Stomach (tissue), 4 donors: ENCODE measurements around the gene QRFP.

Experiments used
- POLR2AphosphoS5 ChIP-seq, 3 donors: sonication (generic); formaldehyde crosslinking; IDR thresholded peaks; one replicate each; pipeline ENCODE4 v1.6.1; 2016; ENCODE audit warnings: antibody characterized with exemption in 3 of 3
- TF ChIP-seq, protein P1 (sequence below), 7 experiments: fragments of 450-650 bp in 4 of 7; fragments of 200-600 bp in 3 of 7; sonication (generic) in 3 of 7; IDR thresholded peaks; one replicate each; pipeline ENCODE4 v1.5.1; 2016 to 2019; ENCODE audit warnings: antibody characterized with exemption in 7 of 7, control low read depth in 2 of 7, mild to moderate bottlenecking in 1 of 7

DNA sequence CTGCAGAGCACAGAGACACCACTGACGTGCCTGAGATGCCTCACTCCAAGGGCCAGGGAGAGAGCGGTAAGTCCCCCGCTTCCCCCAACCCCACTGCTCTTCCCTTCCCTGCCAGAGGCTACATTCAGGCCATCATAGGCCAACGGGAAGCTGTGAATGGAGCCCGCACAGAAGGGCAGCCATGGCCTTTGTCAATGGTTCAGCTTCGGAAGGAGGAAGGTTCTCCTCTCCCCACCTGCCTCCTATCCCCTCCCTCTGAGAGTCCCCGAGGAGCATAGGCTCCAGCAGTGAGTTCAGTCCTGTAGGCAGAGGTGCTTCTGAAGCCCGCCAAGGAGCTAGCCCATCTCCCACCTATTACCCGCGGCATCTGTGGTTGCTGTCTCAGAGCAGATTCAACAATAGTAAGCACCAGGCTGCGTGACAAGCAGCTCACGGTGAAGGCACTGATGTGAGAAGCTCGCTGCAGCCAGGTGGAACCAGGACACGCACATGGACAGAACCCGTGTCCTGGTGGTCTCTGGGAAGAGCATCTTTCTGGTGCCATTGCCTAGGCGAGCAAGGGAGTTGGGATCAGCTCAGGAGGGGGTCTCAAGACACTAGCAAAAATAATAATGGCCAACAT lies 15.9 kb downstream of the QRFP start:
- TF ChIP-seq, protein P1, sequence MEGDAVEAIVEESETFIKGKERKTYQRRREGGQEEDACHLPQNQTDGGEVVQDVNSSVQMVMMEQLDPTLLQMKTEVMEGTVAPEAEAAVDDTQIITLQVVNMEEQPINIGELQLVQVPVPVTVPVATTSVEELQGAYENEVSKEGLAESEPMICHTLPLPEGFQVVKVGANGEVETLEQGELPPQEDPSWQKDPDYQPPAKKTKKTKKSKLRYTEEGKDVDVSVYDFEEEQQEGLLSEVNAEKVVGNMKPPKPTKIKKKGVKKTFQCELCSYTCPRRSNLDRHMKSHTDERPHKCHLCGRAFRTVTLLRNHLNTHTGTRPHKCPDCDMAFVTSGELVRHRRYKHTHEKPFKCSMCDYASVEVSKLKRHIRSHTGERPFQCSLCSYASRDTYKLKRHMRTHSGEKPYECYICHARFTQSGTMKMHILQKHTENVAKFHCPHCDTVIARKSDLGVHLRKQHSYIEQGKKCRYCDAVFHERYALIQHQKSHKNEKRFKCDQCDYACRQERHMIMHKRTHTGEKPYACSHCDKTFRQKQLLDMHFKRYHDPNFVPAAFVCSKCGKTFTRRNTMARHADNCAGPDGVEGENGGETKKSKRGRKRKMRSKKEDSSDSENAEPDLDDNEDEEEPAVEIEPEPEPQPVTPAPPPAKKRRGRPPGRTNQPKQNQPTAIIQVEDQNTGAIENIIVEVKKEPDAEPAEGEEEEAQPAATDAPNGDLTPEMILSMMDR (IDR thresholded peaks at IDR 0.05): no peak
- no peak for TF ChIP-seq POLR2AphosphoS5 (IDR thresholded peaks at IDR 0.05)
